AG20443 (cell line): Measurements from ENCODE around the gene CRYBB2.
"Not testable (repeated sequence)": the region's sequence is repeated elsewhere in the genome, so short reads cannot be mapped to it uniquely, and the experiment has no call there.

Experiments used
- DNase-seq: peaks from one replicate; pipeline ENCODE4 v3.0.0; 2012; ENCODE audit warnings: low spot score, mixed read lengths

Gene CRYBB2

GRCh38 chr22:25219211-25219689 lies at the start of gene CRYBB2:
Gene CRYBB2 (plus strand): TSS chr22:25219639. CDS start chr22:25221430, 1,791 bp downstream.
- DNase-seq: no peak

- DNase-seq: no peak
Observed at GRCh38 chr22:25170426-25170980, 48.9 kb upstream of the CRYBB2 start.

- no peak for DNase-seq
Observed at GRCh38 chr22:25172153-25172552, 47.3 kb upstream of the CRYBB2 start.

GRCh38 chr22:25174156-25174887 lies 45.1 kb upstream of the CRYBB2 start:
- no peak for DNase-seq

GRCh38 chr22:25174888-25175411 lies 44.5 kb upstream of the CRYBB2 start:
- DNase-seq: no peak

GRCh38 chr22:25176175-25176574 lies 43.3 kb upstream of the CRYBB2 start:
- DNase-seq: no peak

- DNase-seq: no peak
Observed at GRCh38 chr22:25176799-25177198, 42.6 kb upstream of the CRYBB2 start.

GRCh38 chr22:25177226-25177625 lies 42.2 kb upstream of the CRYBB2 start:
- DNase-seq: no peak

GRCh38 chr22:25177895-25178294 lies 41.5 kb upstream of the CRYBB2 start:
- no peak for DNase-seq

GRCh38 chr22:25178348-25178747 lies 41.1 kb upstream of the CRYBB2 start:
- DNase-seq: not testable (repeated sequence)

- DNase-seq: not testable (repeated sequence)
Observed at GRCh38 chr22:25178869-25179631, 40.4 kb upstream of the CRYBB2 start.

- peak; percentile 42 for DNase-seq
Observed at GRCh38 chr22:25182131-25183110, 37.0 kb upstream of the CRYBB2 start.

GRCh38 chr22:25183949-25184619 lies 35.4 kb upstream of the CRYBB2 start:
- no peak for DNase-seq

- DNase-seq: no peak
Observed at GRCh38 chr22:25186140-25186539, 33.3 kb upstream of the CRYBB2 start.

GRCh38 chr22:25187469-25187868 lies 32.0 kb upstream of the CRYBB2 start:
- no peak for DNase-seq

GRCh38 chr22:25192406-25192805 lies 27.0 kb upstream of the CRYBB2 start:
- no peak for DNase-seq

- no peak for DNase-seq
Observed at GRCh38 chr22:25193130-25193529, 26.3 kb upstream of the CRYBB2 start.

- no peak for DNase-seq
Observed at GRCh38 chr22:25193548-25193947, 25.9 kb upstream of the CRYBB2 start.

GRCh38 chr22:25196326-25196725 lies 23.1 kb upstream of the CRYBB2 start:
- DNase-seq: no peak

- no peak for DNase-seq
Observed at GRCh38 chr22:25197340-25197739, 22.1 kb upstream of the CRYBB2 start.
